Neural progenitor cell (in vitro differentiated cells): ENCODE results near the gene DCST1.

Experiments
- CTCF ChIP-seq: fragments of 200-600 bp; sonication (generic); IDR thresholded peaks from 2 replicates; pipeline ENCODE4 v1.5.1; 2017; ENCODE audit warnings: antibody characterized with exemption, mild to moderate bottlenecking
- EZH2 ChIP-seq: fragments of 200-600 bp; sonication (generic); IDR thresholded peaks from 2 replicates; pipeline ENCODE4 v1.6.1; 2017; ENCODE audit warnings: antibody characterized with exemption, mild to moderate bottlenecking, moderate library complexity
- EZH2phosphoT487 ChIP-seq: fragments of 200-600 bp; sonication (generic); IDR thresholded peaks from 2 replicates; pipeline ENCODE4 v1.6.1; 2017; ENCODE audit warnings: antibody characterized with exemption

DNA sequence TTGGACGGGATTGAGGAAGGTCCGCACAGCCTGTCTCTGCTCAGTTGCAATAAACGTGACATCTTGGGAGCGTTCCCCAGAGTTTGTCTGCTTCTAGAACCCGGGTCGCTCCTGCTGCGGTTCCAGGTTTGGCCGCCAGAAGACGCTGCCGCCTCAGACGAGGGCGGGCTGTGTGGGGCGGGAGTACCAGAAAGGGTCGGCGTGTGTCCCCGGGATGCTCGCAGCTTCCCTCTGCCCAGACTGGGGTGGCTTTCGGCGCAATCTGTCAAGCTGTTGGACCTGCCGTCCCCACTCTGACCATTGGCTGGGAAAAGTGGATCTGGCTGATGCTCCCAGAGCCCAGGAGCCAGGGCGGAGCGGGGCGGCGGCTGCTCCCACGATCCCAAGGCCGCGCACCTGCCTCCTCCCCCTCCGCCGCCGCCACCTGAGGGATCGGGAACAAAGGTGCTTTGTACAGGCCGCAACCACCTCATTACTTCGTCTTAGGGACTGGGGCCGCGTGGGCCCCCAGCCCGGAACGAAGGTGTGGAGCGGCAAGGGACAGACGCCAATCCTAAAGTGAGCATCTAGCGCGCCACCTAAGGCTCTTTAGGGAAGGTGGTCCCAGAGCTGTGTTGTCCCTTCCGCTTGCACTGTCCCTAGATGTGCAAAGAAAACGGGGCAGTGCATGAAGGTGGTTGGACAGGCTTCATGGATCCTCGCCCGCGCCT is 29.2 kb downstream of the DCST1 start:
- TF ChIP-seq CTCF (peak; percentile 71), EZH2phosphoT487 (peak; percentile 17), EZH2 (no peak)
